DMS79 treated with DMSO at 0.1 percent for 48 hours (cell line): ENCODE measurements around the gene GREB1.

Experiments
- DNase-seq: peaks from one replicate; lab custom pipeline; 2025; lab: John Stamatoyannopoulos, UW

The GREB1 gene

DNA sequence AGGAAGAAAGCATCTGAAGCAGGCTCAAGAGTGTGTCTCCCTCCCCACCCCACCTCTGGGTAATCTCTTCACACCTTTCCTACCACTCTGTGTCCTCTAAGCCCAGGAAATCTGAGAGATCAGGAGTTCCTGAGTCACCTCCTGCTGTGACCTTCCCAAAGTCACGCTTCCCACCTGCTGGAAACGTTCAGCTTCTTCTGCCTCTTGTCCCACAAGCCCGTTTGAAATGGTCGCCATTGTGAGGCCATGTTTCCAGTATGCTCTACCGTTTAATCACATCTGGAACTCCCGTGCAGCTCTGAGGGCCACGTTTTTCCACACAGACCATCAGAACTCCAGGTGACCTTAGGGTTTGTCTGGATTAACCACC lies 25.9 kb downstream of the GREB1 start:
- no peak for DNase-seq

DNA sequence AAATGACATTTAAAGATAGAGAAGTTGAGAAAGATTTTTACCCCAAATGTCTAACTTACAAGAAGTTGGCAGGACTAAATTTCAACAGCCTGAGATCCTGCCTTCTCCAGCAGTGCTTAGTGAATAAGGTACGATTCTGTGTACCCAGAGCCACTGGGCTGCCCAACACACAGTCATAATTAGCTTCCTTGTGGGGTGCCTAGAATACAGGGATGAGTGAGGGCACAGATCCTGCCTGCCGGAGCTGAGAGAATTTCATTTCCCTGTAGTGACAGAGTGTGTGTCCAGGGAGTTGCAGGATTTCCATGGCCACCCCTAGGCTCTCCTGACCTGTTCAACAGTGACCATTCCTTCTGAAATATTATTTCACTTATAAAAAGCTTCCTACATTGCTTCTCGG lies 27.0 kb downstream of the GREB1 start:
- DNase-seq = no peak

DNA sequence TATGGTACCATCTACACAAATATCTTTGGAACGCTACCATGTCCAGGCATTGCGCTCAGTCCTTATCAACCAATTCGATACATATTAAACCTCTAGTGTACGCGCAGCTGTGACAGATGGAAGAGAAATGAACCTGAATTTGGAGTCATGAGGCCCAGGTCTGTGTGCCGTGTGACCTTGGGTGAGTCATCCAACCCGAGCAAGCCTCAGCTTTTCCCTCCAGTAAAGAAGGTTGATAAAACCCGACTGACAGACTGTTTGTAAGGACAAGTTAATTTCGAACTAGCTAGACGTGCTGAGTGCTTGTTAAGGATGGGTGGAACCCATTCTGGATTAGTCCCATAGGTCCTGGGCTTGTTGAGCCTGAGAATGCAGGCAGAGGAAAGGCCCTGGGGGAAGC lies 28.2 kb downstream of the GREB1 start:
- no peak for DNase-seq

DNA sequence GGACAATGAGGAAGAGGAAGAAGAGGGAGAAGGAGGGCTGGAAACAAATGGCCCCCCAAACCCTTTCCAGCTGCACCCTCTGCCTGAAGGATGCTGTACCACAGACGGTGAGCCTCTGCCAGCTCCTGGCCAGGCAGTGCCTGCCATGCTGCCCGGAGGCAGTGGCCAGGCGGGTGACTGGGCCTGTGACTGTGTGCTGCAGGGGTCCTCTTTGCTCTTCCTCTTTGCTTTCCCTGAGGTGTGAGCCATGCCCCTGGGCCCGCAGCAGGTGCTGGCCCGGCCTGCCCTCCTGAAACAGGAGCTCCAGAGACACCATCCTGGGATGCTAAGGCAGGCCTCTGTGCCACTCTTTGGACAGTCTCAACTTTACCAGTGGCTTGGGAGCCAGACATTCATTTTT lies 28.6 kb downstream of the GREB1 start:
- DNase-seq = no peak

DNA sequence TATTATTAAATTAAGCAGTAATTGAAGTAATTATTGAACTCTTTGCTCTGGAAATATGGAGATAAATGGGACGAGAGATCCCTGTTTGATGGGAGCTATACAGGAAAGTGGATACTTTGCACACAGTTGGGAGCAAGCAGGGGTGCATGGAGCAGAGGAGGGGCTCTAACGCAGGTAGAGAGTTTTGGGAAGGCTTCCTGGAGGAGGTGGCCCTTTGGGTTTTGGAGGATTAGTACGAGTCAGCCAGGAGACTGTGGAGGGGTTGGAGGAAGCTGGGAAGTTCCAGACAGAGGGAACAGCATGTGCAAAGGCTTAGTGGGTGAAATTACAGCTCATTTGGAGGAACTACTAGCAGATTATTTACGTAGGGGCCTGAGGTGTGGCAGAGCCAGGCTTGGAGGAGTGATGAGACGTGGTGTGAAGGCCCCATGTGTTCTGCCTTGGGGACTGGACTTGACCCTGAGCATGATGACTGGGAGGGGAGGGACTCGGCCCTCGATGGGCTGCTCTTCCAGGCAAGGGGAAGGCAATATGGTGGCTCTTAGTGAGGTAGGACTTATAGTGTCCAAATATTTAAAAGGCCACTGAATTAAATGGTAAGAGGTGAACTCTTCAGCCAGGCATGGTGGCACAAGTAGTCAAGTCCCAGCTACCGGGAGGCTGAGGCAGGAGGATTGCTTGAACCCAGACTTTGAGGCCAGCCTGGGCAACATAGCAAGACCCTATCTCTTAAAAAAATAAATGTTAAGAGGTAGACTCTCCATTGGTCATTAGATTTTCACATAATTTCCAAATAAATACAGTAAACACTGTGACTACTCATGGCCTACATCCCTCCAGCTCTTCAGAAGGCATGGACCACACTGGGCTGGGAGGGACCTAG lies 30.2 kb downstream of the GREB1 start:
- DNase-seq = no peak

DNA sequence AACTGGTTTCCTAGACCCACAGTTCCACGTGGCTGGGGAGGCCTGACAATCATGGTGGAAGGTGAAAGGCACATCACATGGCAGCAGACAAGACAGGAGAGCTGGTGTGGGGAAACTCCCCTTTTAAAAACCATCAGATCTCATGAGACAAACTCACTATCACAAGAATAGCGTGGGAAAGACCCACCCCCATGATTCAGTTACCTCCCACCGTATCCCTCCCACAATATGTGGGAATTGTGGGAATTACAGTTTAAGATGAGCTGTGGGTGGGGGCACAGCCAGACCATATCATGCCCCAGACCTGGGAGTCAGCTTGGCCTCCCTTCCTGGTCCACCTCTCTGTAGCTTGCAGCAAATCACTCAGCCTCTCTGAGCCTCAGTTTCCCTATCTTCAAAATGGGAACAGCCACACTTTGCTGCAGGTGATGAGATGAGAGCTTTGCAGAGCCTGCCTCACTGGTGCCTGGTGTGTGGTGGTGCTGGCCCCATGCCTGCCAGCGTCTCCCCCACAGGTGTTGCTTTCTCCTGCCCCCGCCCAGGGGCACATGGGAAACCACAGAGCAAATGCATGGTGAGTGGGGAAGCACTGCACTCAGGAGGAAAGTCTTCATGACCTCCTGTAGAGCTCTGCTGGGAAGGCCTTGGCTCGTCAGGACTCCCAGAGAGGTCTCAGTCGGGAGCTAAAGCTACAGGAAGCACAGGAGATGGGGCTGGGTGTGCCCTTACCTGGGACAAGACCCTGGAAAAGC lies 31.1 kb downstream of the GREB1 start:
- no peak for DNase-seq

DNA sequence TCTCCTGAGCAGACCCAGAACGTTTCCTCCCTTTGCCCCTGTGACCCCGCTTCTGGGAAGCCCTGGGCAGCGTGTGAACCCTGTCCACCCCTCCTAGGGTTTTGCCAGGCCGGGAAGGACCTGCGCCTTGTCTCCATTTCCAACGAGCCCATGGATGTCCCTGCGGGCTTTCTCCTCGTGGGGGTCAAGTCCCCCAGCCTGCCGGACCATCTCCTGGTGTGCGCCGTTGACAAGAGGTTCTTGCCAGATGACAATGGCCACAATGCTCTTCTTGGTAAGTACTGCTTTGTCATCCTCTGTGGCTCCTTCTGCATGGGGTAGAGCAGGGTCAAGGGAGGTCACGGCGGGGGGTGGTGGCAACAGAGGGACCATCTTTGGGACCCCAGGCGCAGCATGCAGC lies 32.5 kb downstream of the GREB1 start:
- no peak for DNase-seq

DNA sequence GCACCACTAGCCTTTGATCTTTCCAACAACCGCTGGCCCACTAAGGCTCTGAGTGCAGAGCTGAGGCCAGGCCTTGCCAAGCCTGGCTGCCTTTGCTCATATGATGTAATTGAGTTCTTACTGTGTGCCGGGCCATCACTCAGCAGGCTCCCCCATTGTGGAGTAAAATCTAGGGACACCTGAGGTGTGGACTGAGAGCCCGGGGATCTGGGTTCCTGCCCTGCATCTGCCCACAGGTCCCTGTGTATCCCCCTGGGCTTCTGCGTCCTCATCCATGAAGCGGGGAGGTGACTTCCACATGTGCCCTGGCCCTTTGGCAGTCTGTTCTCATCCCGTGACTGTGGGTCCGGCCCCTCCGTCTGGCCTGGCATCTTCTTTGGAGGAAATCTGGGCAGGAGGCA lies 33.8 kb downstream of the GREB1 start:
- no peak for DNase-seq

DNA sequence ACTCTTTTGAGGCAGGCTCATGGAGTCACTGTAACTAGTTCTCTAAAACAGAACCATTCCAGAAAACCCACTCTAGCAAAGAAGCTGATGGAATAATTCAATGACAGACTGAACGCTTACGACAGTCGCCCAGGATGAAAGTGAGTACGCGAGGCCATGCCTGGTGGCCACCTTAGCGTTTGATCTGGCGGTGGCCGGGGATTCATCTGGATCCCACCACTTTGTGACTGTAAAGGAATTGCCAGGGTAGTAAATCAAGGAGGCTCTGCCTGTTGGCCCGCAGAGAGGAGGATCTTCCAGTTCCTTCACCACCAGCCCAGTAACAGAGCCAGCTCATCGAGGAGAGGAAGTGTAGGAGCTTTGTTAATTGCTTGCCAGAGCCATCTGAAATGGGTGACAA lies 34.6 kb downstream of the GREB1 start:
- DNase-seq = no peak

DNA sequence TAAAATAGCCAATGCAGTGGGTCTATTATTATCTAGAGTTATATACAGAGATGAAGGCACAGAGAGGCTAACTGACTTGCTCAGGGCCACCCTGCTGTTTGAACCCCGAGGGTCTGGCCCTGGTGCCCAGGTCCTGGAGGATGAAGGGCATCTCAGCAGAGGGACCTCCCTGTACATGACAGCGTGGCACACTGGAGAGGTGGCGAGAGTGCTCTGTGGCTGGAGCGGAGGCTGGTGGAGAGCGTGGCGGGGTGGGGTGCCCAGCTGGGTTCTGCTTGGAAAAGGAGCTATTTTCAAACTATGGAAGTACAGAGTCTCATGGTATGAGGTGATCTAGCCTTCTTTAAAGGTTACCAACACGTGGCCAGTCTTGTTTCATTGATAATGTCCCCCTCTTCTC lies 35.8 kb downstream of the GREB1 start:
- no peak for DNase-seq

DNA sequence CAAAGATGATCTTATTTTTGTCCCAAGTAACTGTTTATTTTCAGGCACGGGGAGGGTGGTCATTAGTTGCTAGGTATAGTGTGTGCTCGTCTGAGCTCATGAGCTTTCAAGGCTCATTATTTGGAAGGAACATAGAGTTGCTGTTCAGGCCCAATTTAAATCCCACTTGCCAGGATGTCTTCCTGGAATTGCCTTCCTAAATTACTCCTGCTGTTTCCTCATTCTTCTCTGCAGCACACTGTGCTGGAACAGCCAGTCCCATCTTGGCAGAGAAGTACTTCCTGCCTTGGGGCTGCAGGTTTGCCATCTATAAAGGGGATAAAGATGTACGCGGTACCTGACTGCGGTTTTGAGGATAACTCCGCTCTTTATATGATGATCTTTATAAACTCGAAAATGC lies 37.3 kb downstream of the GREB1 start:
- DNase-seq = no peak

DNA sequence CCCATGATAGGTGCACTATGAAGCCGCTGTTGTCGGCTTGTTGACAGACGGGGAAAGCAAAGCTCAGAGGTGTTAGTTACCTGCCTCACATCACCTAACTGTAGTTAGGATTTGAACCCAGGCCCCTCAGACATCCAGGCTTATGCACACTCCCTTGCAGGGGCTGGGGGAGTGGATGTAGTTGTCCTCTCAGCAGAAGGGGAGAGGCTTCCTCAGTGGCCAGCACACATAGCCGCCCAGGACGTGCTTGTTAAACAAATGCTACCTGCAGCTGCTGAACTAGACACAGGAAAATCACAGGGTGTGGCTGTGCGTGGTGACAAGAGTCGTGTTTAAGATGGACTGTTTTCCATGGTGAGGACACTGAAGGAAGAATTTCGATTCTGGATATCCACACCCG lies 39.2 kb downstream of the GREB1 start:
- DNase-seq = no peak

DNA sequence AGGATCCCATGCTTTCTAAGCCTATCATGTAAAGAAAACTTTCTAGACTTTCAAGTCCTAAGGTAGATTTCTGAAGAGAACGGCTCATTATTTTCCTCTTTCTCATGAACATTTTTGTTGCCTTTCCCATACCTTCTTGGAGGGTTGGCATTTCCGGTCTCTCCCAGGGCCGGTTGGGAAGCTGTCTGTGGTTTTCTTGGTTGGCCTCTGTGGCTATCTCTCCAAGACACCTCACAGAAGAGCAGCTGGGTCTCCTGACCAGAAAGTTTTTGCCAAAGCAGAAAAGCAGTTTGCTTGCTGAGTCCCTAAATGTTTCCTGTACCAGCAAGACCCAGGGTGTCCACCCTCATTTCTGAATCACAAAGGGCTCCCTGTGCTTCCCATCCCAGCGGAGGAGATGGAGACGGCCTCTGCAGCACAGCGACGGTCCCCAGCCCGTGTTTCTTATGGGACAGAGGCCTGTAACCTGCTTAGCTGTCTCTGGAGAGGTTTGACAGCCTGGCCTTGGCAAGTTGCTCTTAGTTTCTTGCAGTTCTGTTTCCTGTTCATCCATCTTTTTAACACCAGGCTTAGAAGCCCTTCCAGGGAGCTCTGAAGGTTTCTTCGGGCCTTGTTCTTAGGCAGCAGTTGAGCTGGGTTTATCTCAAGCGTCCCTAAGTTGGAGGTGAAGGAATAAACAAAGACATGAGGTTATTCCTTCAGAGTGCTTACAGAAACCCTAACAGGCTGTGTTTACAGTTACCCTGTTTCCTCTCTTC lies 39.8 kb downstream of the GREB1 start:
- no peak for DNase-seq

DNA sequence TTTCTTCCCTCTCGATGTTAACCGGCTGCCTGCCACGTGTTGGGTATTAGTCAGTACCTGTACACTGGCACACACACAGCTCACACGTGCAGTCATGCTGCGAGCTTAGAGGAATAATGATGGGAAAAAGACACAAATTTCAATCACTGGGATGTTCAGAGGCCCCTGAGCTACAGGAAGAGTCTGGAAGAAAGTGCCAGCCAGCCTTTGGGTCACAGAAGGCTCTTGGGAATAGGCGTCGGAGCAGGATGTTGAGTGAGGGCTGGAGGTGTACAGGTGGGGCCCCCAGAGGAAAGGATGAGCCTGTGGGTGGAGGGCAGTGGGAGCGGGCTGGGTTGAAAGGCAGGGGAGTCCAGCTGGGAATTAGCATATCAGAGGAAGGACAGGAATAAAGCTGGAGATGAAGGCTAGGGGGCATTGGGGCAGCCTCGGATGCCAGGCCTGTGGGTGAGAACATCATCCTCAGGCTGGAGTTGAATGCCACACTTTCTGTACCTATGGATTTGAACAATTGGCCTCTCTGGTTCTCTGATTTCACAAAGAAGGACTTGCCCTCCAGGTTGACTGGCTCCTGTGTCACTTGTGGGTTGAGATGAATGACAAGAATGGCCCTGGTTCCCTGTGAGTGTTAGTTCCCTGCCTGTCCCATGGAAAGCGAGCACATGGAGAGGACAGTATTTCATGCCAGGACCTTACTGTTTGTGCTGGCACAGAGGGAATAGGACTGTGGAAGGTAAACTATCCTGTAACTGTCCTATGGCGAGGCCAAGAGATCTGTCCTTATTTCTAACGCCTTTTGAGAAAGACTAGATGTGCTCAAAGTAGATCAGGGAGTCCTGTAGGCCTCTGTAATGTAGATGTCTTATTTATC lies 40.6 kb downstream of the GREB1 start:
- no peak for DNase-seq

DNA sequence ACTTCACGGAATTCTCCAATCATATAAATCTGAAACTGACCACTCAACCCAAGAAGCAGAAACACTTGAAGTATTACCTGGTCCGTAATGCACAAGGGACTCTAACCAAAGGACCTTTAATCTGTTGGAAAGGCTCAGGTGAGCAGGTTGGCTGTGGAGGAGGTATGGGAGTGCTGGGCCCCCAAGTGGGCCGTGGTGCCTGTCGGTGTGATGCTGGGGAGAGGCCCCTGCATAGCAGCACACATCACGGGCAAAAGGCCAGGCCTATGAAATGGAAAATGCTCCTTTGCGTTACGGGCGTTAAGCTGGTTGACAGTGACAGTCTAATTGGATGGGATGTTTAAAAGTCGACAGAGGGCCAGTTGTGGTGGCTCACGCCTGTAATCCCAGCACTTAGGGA lies 42.6 kb downstream of the GREB1 start:
- no peak for DNase-seq

DNA sequence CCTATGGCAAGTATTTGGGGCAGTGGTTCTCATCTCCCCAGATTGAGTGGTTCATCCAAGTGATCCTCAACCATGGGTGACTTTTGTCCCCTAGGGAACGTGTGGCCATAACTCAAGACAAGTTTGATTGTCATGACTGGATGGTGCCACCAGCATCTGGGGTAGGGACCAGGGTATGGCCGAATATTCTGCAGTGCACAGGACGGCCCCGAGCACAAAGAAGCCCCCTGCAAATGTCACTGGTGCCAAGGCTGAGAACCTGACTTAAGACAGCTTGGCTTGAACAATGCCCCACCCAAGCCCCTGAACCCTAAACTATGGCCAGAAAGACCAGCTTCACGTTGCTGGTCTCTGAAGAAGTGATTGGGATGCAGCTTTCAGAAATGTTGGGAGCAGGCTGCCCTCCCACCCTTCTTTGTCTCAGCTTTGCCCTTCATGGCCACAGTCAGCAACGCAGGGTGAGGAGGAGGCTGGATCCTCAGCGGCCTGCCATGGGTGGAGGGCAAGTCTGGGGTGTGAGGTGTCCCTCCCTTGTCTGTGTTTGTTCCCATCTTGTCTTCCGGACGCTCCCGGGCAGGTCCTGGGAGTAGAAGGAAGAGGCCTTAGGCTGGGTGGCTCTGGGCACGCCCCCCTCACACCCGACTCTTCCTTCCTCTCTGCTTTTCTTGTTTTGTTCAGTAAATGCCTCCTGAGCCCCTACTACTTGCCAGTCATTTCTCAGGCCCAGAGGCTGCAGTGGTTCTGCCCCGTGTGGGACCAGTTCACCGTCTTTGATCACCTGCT lies 43.4 kb downstream of the GREB1 start:
- no peak for DNase-seq

DNA sequence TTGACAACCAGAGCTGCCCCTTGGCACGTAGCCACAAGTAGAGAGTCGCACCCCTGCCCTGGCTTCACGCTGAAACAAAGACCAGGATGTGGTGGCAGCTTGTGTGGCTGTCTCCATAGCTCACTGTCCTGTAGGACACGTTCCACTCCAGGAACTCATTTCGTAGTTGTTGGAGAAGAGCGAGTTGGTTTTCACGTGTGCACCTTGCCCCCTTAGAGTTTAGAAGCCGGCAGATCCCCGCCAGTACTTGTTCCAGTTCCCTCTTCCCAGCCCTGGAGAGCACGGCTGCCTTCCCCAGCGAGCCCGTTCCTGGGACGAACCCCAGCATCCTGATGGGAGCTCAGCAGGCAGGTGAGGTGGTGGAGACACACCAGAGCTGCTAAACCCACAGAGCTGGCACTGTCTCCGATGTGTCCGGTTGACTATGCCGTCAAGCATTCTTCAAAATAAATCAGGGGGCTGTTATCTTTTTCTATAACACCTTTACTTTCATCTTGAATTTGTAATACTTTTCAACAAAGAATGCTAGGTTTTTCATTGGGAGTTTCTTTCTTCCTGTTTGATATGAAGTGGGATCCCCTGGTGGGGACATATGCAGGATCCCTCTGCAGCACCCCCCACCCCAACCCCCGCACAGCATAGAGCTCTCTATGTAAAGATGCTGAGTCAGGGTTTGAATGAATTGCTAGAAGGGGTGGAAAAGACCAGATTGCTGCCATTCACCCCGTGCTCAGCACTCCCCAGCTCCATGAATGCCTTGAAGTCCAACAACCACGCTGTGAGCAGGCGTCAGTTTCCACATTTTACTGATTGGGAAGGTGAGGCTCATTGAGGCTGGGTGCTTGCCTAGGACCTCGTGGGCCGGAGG lies 44.5 kb downstream of the GREB1 start:
- no peak for DNase-seq

DNA sequence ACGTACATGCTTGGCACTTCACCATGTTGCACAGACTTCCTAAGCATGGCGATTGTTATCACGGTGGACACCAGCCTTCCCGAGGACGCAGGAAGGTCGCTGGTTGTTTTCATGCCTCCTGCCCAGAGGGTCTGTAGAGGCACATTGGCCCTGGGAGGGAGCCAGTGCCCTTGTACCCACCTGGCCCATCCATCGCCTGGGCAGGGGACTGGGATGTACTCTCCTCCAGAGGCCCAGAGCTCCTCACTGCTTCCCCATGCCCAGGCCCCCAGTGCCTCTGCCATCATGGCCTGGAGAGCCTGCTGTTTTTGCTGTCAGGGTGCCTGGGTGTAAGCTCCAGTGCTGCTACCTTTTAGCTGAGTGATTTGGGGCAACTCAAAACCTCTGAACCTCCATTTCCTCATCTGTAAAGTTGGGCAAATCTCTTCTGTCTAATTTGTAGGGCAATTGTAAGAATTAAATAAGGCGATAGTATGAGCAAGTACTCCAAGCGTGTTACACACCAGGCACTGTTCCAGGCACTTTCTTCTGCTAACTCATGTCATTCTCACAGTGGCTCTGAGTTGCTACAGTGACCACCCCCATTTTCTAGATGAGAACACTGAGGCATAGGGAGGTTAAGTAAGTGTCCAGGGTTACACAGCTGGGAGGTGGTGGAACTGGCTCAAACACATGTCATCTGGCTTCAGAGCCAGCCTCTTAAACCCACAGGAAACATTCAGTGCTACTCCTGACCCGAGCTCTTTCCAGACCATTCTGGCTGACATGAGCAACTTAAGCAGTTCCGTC lies 45.3 kb downstream of the GREB1 start:
- DNase-seq = no peak
